BJ (cell line): Measurements from ENCODE around the gene SBK1. TPM values are rescaled to one million over a fixed set of nuclear protein-coding genes. Genes with fewer than 3 reads are reported as not detected.

ENCODE experiments used
- polyA plus RNA-seq: library from polyadenylated mRNA; depleted of rRNA; stranded (reverse); fragments of >200 nt; gene quantifications from 2 replicates; pipeline ENCODE4 v1.2.3, GENCODE V29; 2011; rRNA removed
- small RNA-seq: library from RNA; depleted of rRNA; stranded (forward); fragments of <200 nt; gene quantifications from one replicate; pipeline ENCODE3, GENCODE V24; 2012; ENCODE audit warnings: low replicate concordance, low read depth; ENCODE audit not compliant: insufficient read length

The SBK1 gene
- polyA plus RNA-seq, 1 experiment: 0.01 TPM

Small RNA genes lying within 50 kb of the gene (small RNA-seq; reads per million reads assigned to genes)
- not detected for gene AC138904.2

Other genes starting within 250 kb of the SBK1 start
- gene GSG1L, start 228.8 kb upstream of the SBK1 start, polyA plus RNA-seq: not detected in 2 replicates
- 158 and 239 TPM in 2 replicates for gene XPO6, start 80.6 kb upstream of the SBK1 start, polyA plus RNA-seq
- 0.15 and 0.34 TPM in 2 replicates for gene NPIPB6, start 71.0 kb downstream of the SBK1 start, polyA plus RNA-seq
- 150 and 287 TPM in 2 replicates for gene EIF3CL, start 111.3 kb downstream of the SBK1 start, polyA plus RNA-seq
- not detected in 2 replicates for gene NPIPB7, start 179.8 kb downstream of the SBK1 start, polyA plus RNA-seq
- 20.6 and 25.2 TPM in 2 replicates for gene CLN3, start 199.5 kb downstream of the SBK1 start, polyA plus RNA-seq
- 0.02 TPM in 1 of 2 replicates, not detected in the other for gene APOBR, start 202.1 kb downstream of the SBK1 start, polyA plus RNA-seq
- gene IL27, start 214.3 kb downstream of the SBK1 start, polyA plus RNA-seq: not detected in 2 replicates
- gene NUPR1, start 246.4 kb downstream of the SBK1 start, polyA plus RNA-seq: 31.4 and 88.9 TPM in 2 replicates